ENCODE results near the gene SET.
"Not testable (repeated sequence)": the region's sequence is repeated elsewhere in the genome, so short reads cannot be mapped to it uniquely, and the experiment has no call there.

DNA sequence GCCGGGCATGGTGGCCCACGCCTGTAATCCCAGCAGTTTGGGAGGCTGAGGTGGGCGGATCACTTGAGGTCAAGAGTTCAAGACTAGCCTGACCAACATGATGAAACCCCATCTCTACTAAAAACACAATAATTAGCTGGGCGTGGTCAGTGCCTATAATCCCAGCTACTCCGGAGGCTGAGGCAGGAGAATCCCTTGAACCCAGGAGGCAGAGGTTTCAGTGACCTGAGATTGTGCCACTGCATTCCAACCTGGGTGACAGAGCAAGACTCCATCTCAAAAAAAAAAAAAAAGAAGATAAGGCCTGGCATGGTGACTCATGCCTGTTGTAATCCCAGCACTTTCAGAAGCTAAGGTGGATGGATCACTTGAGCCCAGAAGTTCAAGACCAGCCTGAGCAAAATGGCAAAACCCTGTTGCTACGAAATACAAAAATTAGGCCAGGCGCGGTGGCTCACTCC, 22.5 kb upstream of the SET start:
- not testable (repeated sequence) for TF ChIP-seq POLR2A (IDR thresholded peaks at IDR 0.05)
- TF ChIP-seq, protein P1, sequence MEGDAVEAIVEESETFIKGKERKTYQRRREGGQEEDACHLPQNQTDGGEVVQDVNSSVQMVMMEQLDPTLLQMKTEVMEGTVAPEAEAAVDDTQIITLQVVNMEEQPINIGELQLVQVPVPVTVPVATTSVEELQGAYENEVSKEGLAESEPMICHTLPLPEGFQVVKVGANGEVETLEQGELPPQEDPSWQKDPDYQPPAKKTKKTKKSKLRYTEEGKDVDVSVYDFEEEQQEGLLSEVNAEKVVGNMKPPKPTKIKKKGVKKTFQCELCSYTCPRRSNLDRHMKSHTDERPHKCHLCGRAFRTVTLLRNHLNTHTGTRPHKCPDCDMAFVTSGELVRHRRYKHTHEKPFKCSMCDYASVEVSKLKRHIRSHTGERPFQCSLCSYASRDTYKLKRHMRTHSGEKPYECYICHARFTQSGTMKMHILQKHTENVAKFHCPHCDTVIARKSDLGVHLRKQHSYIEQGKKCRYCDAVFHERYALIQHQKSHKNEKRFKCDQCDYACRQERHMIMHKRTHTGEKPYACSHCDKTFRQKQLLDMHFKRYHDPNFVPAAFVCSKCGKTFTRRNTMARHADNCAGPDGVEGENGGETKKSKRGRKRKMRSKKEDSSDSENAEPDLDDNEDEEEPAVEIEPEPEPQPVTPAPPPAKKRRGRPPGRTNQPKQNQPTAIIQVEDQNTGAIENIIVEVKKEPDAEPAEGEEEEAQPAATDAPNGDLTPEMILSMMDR (IDR thresholded peaks at IDR 0.05) = not testable (repeated sequence)
